ENCODE results near the gene ENGASE. TPM values are rescaled to one million over a fixed set of nuclear protein-coding genes. Genes with fewer than 3 reads are reported as not detected.

ENGASE gene
- total and polyA plus RNA-seq, 2 of the 8 experiments (the other 6 are each of a cell fraction or from before 2014, with no cell fraction given) = 9.3 to 36.1 TPM

- Histone ChIP-seq H2AK5ac (ENCODE audit: low read depth, low read length) (no peak overlapping the region), H2BK20ac (ENCODE audit: low read length) (no peak overlapping the region), H3K79me2 (ENCODE audit: control insufficient read depth in 1 of 2, insufficient read depth in 2 of 2, low read length in 2 of 2) (no peaks in the 10 kb centered on the region), H3K36me3 (ENCODE audit: control insufficient read depth in 2 of 4, insufficient read depth in 4 of 4, low read length in 3 of 4) (no peaks in the 10 kb centered on the region), H3K4me2 (ENCODE audit: insufficient read depth in 1 of 2, low read depth in 2 of 2, low read length in 2 of 2) (no peak overlapping the region), H3K56ac (replicated peaks; ENCODE audit: insufficient read length, low read depth, low read length) (no peak overlapping the region), H2BK15ac (ENCODE audit: low read length) (no peak overlapping the region), H2BK12ac (ENCODE audit: low read depth, low read length) (no peak overlapping the region), H3K4me1 (replicated peaks in 1 of 4; ENCODE audit: control insufficient read depth in 3 of 4, insufficient read depth in 4 of 4, low read length in 3 of 4) (no peaks in the 10 kb centered on the region), H3K9ac (replicated peaks in 1 of 4; ENCODE audit: extremely low read depth in 1 of 4, low read depth in 3 of 4, low read length in 3 of 4) (no peak overlapping the region), H3K27me3 (replicated peaks in 1 of 4; ENCODE audit: control insufficient read depth in 3 of 4, extremely low read depth in 1 of 4, insufficient read depth in 3 of 4, low read length in 3 of 4) (peaks cover 0 to 2% (median 0%) of the 10 kb centered on the region in 4 experiments; a peak in 3 of 7 replicates), H3K4ac (replicated peaks; ENCODE audit: insufficient read length, low read depth, low read length) (no peak overlapping the region), H3K14ac (ENCODE audit: insufficient read length) (no peak overlapping the region), H3K27ac (ENCODE audit: low read depth, low read length) (no peak overlapping the region), H3K23ac (ENCODE audit: insufficient read length) (no peak overlapping the region), H3K79me1 (ENCODE audit: low read depth, low read length) (no peaks in the 10 kb centered on the region), H3K18ac (ENCODE audit: extremely low read depth, low read length) (no peak overlapping the region), H4K8ac (ENCODE audit: extremely low read depth, insufficient read depth, low read length) (no peak overlapping the region), H4K5ac (ENCODE audit: insufficient read length, low read depth, low read length) (no peak overlapping the region), H3K9me3 (ENCODE audit: insufficient read depth in 2 of 2, low read depth in 1 of 2, low read length in 1 of 2) (peaks cover 0 to 8% of the 10 kb centered on the region in 2 experiments; a peak in 3 of 4 replicates), H4K20me1 (replicated peaks in 1 of 2; ENCODE audit: control insufficient read depth in 1 of 2, insufficient read depth in 2 of 2, low read length in 2 of 2) (no peaks in the 10 kb centered on the region), H2AFZ (ENCODE audit: low read length) (no peak overlapping the region), H3K23me2 (ENCODE audit: low read depth, low read length) (no peaks in the 10 kb centered on the region), H2BK5ac (ENCODE audit: low read depth, low read length) (no peak overlapping the region), H2BK120ac (replicated peaks; ENCODE audit: low read depth, low read length) (no peak overlapping the region), H4K91ac (replicated peaks; ENCODE audit: insufficient read length, low read length) (no peak overlapping the region), H3K4me3 (ENCODE audit: extremely low read depth in 1 of 4, insufficient read depth in 2 of 4, low read depth in 3 of 4, low read length in 4 of 4) (no peak overlapping the region)
- DNase-seq (ENCODE audit: low read depth in 1 of 2, low spot score in 2 of 2) = no peak
- ChIA-PET CTCF (ENCODE audit: partially characterized antibody) (interaction anchor here (1.0 to 2.6 kb wide), 7 partner anchors 9 to 345 kb away, joined by 3 to 9 read pairs (median 5); no protein-coding TSS in a partner anchor), POLR2A (ENCODE audit: partially characterized antibody) (interaction anchor here (1.9 kb wide), 1 partner anchor 15 kb away, joined by 4 read pairs; no protein-coding TSS in a partner anchor)
- FAIRE-seq = no peak
- TF ChIP-seq SIX5 (IDR thresholded peaks at IDR 0.05; ENCODE audit: low read depth, low read length) (no peak), POLR2A (IDR thresholded peaks at IDR 0.05; ENCODE audit: control extremely low read depth in 1 of 2, low read depth in 2 of 2, low read length in 2 of 2) (no peak), SUZ12 (IDR thresholded peaks at IDR 0.05; ENCODE audit: low read length) (no peak), RNF2 (IDR thresholded peaks at IDR 0.05; ENCODE audit: borderline replicate concordance, low read depth, low read length, missing control alignments, poor library complexity, severe bottlenecking) (no peak), YY1 (IDR thresholded peaks at IDR 0.05; ENCODE audit: low read depth, low read length) (no peak)
- 80% methylated on average over 9 of the region's 11 CpGs; no CpG with 5 or more reads in 1 of the 2 experiments for WGBS, 2 experiments (ENCODE audit: extremely low coverage in 1 of 2, insufficient coverage in 1 of 2, insufficient read length in 1 of 2, insufficient replicate concordance in 2 of 2, low coverage in 1 of 2, low lambda C conversion rate in 2 of 2, missing lambda C conversion rate in 1 of 2)
Observed at GRCh38 chr17:79049821-79050220, 24.8 kb upstream of the ENGASE start.
